NT2/D1 (cell line): Measurements from ENCODE around the gene MT1B.

ENCODE experiments used
- DNase-seq: peaks from one replicate; pipeline ENCODE4 v3.0.0-alpha.2; 2011; ENCODE audit warnings: low read depth, low spot score
- H3K27me3 ChIP-seq: 2 replicates; pipeline ENCODE4 v1.6.0; 2011; ENCODE audit warnings: mild to moderate bottlenecking; ENCODE audit not compliant: insufficient read length, insufficient read depth
- H3K36me3 ChIP-seq: 2 replicates; pipeline ENCODE4 v1.6.1; 2011; ENCODE audit warnings: mild to moderate bottlenecking, low read length, mixed read lengths; ENCODE audit not compliant: insufficient read depth, insufficient read length
- H3K4me1 ChIP-seq: 2 replicates; pipeline ENCODE4 v1.5.1; 2011; ENCODE audit not compliant: insufficient read depth, insufficient read length
- H3K4me3 ChIP-seq: 2 replicates; pipeline ENCODE4 v1.5.1; 2011; ENCODE audit warnings: low read depth; ENCODE audit not compliant: insufficient read length
- H3K9ac ChIP-seq: 2 replicates; pipeline ENCODE4 v1.6.0; 2011; ENCODE audit warnings: low read depth; ENCODE audit not compliant: insufficient read length
- H3K9me3 ChIP-seq: 2 replicates; pipeline ENCODE4 v1.5.1; 2011; ENCODE audit warnings: mild to moderate bottlenecking, low read length; ENCODE audit not compliant: insufficient read depth
- SUZ12 ChIP-seq: IDR thresholded peaks from 2 replicates; pipeline ENCODE4 v1.6.1; 2011; ENCODE audit not compliant: insufficient read length, insufficient read depth; ENCODE audit errors: extremely low read depth
- YY1 ChIP-seq: IDR thresholded peaks from 2 replicates; pipeline ENCODE4 v1.6.1; 2011; ENCODE audit not compliant: insufficient read length, insufficient read depth
- ZNF274 ChIP-seq: IDR thresholded peaks from 2 replicates; pipeline ENCODE4 v1.6.1; 2011; ENCODE audit warnings: mild to moderate bottlenecking, low read depth, low read length

The MT1B gene

GRCh38 chr16:56681939-56682702 is 30.4 kb downstream of the MT1B start, which contains the start of gene MT1X:
Gene MT1X (plus strand): TSS chr16:56682470. CDS start chr16:56682541, 71 bp downstream.
- Histone ChIP-seq H3K4me3 (peak within 1 kb of the TSS; percentile 94), H3K4me1 (peaks cover 6% of the 10 kb centered on the region), H3K9ac (peak within 1 kb of the TSS; percentile 97), H3K27me3 (peaks cover 7% of the 10 kb centered on the region), H3K36me3 (peaks cover 38% of the 10 kb centered on the region), H3K9me3 (no peaks in the 10 kb centered on the region)
- peak; percentile 86 for DNase-seq
- TF ChIP-seq ZNF274 (no peak), YY1 (no peak), SUZ12 (no peak)

DNA sequence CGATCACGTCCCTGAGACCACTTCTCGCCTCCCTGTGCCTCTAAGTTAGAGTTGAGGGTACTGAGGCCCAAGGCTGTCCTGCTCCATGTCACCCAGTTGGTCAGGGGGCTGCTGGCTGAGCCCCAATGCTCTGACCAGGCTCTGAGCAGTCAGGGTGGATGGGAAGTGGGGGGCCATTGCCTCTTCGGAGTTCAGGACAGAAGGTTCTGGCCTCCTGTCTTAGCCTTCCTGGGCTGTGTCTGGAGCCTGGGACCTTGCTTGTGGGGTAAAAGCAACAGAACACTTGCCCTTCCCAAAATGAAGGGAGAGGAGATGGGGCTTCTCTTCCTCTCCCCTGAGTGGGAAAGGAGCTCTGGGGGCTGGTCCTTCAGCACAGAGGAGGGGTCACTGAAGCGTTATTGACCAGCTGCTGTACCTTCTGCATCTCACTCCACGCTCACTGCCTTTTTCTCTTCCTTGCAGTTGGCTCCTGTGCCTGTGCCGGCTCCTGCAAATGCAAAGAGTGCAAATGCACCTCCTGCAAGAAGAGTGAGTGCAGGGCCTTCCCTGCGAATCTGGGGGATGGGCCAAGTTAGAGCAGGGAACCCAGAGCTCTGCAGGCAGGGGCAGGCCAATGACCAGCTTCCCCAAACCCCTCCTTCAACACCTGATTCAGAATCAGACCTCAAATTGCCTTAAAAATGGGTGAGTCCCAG is 31.2 kb downstream of the MT1B start:
- peaks cover 6% of the 10 kb centered on the region for H3K4me1 ChIP-seq
- H3K9me3 ChIP-seq: no peaks in the 10 kb centered on the region
- peak overlapping the region; percentile 97 for H3K9ac ChIP-seq
- H3K36me3 ChIP-seq: peaks cover 38% of the 10 kb centered on the region
- peaks cover 7% of the 10 kb centered on the region for H3K27me3 ChIP-seq
- no peak for DNase-seq
- TF ChIP-seq SUZ12: no peak
- no peak for TF ChIP-seq YY1
- TF ChIP-seq ZNF274: no peak
- H3K4me3 ChIP-seq: peak overlapping the region; percentile 94

DNA sequence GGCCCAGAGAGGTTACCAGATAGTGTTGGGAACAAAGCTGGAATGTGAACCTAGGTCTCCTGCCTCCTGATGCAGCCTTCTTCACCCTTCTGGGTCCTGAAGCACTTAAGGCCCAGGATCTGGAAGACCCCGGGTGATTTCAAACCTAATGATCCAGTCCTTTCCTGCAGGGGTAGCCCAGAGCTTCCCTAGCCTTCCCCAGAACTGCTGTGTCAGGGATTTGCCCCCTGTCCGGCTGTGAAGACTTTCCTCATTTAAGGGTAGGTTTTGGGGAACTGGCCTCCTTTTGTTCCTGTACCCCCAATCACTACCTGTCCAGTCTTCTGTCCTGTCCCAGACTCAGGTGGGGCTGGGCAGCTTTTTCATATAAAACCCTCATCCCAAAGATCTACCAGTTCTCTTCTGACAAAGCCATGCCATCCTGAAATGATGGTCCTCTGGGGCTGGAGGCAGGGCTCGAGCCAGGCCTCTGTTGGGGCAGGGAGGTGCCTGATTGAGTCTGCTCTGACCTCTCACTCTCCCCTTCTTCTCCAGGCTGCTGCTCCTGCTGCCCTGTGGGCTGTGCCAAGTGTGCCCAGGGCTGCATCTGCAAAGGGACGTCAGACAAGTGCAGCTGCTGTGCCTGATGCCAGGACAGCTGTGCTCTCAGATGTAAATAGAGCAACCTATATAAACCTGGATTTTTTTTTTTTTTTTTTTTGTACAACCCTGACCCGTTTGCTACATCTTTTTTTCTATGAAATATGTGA is 31.9 kb downstream of the MT1B start:
- Histone ChIP-seq H3K9me3 (no peaks in the 10 kb centered on the region), H3K27me3 (peaks cover 7% of the 10 kb centered on the region), H3K4me1 (peaks cover 6% of the 10 kb centered on the region), H3K4me3 (peak overlapping the region; percentile 94), H3K36me3 (peaks cover 38% of the 10 kb centered on the region), H3K9ac (peak overlapping the region; percentile 97)
- DNase-seq: no peak
- TF ChIP-seq SUZ12 (no peak), ZNF274 (no peak), YY1 (no peak)

GRCh38 chr16:56684256-56684925 is 32.7 kb downstream of the MT1B start:
- Histone ChIP-seq H3K9ac (no peak overlapping the region), H3K27me3 (peaks cover 7% of the 10 kb centered on the region), H3K36me3 (peaks cover 38% of the 10 kb centered on the region), H3K9me3 (no peaks in the 10 kb centered on the region), H3K4me1 (peaks cover 6% of the 10 kb centered on the region), H3K4me3 (no peak overlapping the region)
- TF ChIP-seq SUZ12: no peak
- no peak for TF ChIP-seq YY1
- no peak for TF ChIP-seq ZNF274
- no peak for DNase-seq

GRCh38 chr16:56684926-56685590 is 33.4 kb downstream of the MT1B start:
- no peak for TF ChIP-seq YY1
- TF ChIP-seq SUZ12: no peak
- no peak for TF ChIP-seq ZNF274
- Histone ChIP-seq H3K9me3 (no peaks in the 10 kb centered on the region), H3K9ac (no peak overlapping the region), H3K4me1 (peaks cover 8% of the 10 kb centered on the region), H3K4me3 (no peak overlapping the region), H3K27me3 (peaks cover 7% of the 10 kb centered on the region), H3K36me3 (peaks cover 38% of the 10 kb centered on the region)
- no peak for DNase-seq

GRCh38 chr16:56686758-56687157 is 35.1 kb downstream of the MT1B start:
- peaks cover 38% of the 10 kb centered on the region for H3K36me3 ChIP-seq
- DNase-seq: no peak
- H3K9me3 ChIP-seq: no peaks in the 10 kb centered on the region
- peaks cover 8% of the 10 kb centered on the region for H3K4me1 ChIP-seq
- H3K4me3 ChIP-seq: no peak overlapping the region
- H3K9ac ChIP-seq: no peak overlapping the region
- H3K27me3 ChIP-seq: no peaks in the 10 kb centered on the region
- TF ChIP-seq ZNF274 (no peak), YY1 (no peak), SUZ12 (no peak)

DNA sequence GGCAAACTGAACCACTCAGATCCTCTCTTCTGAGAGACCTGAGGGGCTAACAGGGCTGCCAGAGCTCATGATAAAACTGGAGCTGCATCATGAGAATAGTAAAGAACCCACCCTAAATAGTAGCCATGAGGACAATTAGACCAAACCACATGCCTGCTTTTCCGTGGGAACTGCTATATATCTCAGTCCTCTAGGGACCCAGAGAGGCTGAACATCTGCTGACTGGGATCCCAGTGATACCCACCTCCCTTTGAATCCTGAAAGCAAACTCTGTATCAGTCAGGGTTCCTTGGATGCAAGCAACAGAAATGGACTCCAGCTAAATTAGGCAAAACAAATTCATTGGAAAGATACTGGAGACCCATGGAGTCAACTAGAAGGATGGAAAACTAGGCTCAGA is 37.1 kb downstream of the MT1B start:
- H3K9me3 ChIP-seq: no peaks in the 10 kb centered on the region
- H3K27me3 ChIP-seq: no peaks in the 10 kb centered on the region
- no peak overlapping the region for H3K9ac ChIP-seq
- peaks cover 2% of the 10 kb centered on the region for H3K4me1 ChIP-seq
- DNase-seq: no peak
- no peak overlapping the region for H3K4me3 ChIP-seq
- TF ChIP-seq SUZ12: no peak
- TF ChIP-seq YY1: no peak
- H3K36me3 ChIP-seq: peaks cover 24% of the 10 kb centered on the region
